MM.1S (cell line): ENCODE data around the gene FA2H.

Experiments
- DNase-seq: peaks from one replicate; pipeline ENCODE4 v3.0.0-alpha.2; 2015
- H2AFZ ChIP-seq: fragments of 300-600 bp; sonication (generic); 2 replicates; pipeline ENCODE4 v1.6.0; 2016; ENCODE audit warnings: antibody characterized with exemption, low read length
- H3F3A ChIP-seq: fragments of 300-600 bp; sonication (generic); 2 replicates; pipeline ENCODE4 v1.6.1; 2016; ENCODE audit warnings: mild to moderate bottlenecking, antibody characterized with exemption, low read length, moderate library complexity, mixed read lengths; ENCODE audit not compliant: insufficient read depth
- H3K27ac ChIP-seq: fragments of 300-600 bp; sonication (generic); 2 replicates; pipeline ENCODE4 v1.5.1; 2016; ENCODE audit warnings: mild to moderate bottlenecking, low read length
- H3K27me3 ChIP-seq: fragments of 300-600 bp; sonication (generic); replicated peaks from 2 replicates; pipeline ENCODE4 v1.6.0; 2016; ENCODE audit warnings: low read length; ENCODE audit not compliant: insufficient read depth
- H3K36me3 ChIP-seq: fragments of 300-600 bp; sonication (generic); replicated peaks from 2 replicates; pipeline ENCODE4 v1.6.1; 2016; ENCODE audit warnings: mild to moderate bottlenecking, low read length, mixed read lengths; ENCODE audit not compliant: insufficient read depth
- H3K4me1 ChIP-seq: fragments of 300-600 bp; sonication (generic); 2 replicates; pipeline ENCODE4 v1.6.1; 2016; ENCODE audit warnings: low read length, mixed read lengths
- H3K4me2 ChIP-seq: fragments of 300-600 bp; sonication (generic); 2 replicates; pipeline ENCODE4 v1.6.0; 2016; ENCODE audit warnings: low read depth, low read length
- H3K4me3 ChIP-seq: fragments of 300-600 bp; sonication (generic); 2 replicates; pipeline ENCODE4 v1.5.1; 2016; ENCODE audit warnings: low read length, mixed read lengths
- H3K79me2 ChIP-seq: fragments of 300-600 bp; sonication (generic); 2 replicates; pipeline ENCODE4 v1.6.1; 2016; ENCODE audit warnings: mixed run types, low read length, mixed read lengths
- H3K9ac ChIP-seq: fragments of 300-600 bp; sonication (generic); 2 replicates; pipeline ENCODE4 v1.6.1; 2016; ENCODE audit warnings: low read length, mixed read lengths
- H3K9me2 ChIP-seq: fragments of 300-600 bp; sonication (generic); replicated peaks from 2 replicates; pipeline ENCODE4 v1.6.1; 2016; ENCODE audit warnings: mild to moderate bottlenecking, low read length, mixed read lengths; ENCODE audit not compliant: insufficient read depth
- H3K9me3 ChIP-seq: fragments of 300-600 bp; sonication (generic); replicated peaks from 2 replicates; pipeline ENCODE4 v1.6.1; 2016; ENCODE audit warnings: mild to moderate bottlenecking, low read length, mixed read lengths; ENCODE audit not compliant: insufficient read depth
- H4K20me1 ChIP-seq: fragments of 300-600 bp; sonication (generic); 2 replicates; pipeline ENCODE4 v1.6.1; 2016; ENCODE audit warnings: mild to moderate bottlenecking, low read length, moderate library complexity, mixed read lengths; ENCODE audit not compliant: insufficient read depth
- EZH2 ChIP-seq: fragments of 300-600 bp; sonication (generic); optimal IDR thresholded peaks from 2 replicates; pipeline ENCODE3; 2017; ENCODE audit warnings: low read depth, mild to moderate bottlenecking, antibody characterized with exemption, low read length, mixed read lengths
- EZH2phosphoT487 ChIP-seq: fragments of 300-600 bp; sonication (generic); IDR thresholded peaks from 2 replicates; pipeline ENCODE4 v1.6.1; 2018; ENCODE audit warnings: antibody characterized with exemption, low read length
- TF ChIP-seq, protein P1 (sequence below): fragments of 300-600 bp; sonication (generic); IDR thresholded peaks from 2 replicates; pipeline ENCODE4 v1.5.1; 2016; ENCODE audit warnings: antibody characterized with exemption, low read length, mixed read lengths

FA2H gene

DNA sequence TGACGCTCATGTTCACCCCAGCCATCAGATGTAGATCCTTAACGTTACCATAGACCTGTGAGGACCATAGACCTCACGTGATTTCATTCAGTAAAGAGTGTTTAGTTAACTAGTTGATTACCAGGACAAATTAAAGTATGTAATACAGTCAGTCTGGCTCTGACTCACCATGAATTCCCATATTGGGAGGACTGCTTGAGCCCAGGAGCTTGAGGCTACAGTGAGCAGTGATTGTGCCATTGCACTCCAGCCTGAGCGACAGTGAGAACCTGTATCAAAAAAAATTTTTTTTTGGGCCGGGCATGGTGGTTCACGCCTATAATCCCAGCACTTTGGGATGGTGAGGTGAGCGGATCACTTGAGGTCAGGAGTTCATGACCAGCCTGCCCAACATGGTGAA lies 13.5 kb upstream of the FA2H start:
- Histone ChIP-seq H3K4me1 (no peaks in the 10 kb centered on the region), H3K4me3 (no peak overlapping the region), H3K79me2 (no peaks in the 10 kb centered on the region), H4K20me1 (no peaks in the 10 kb centered on the region), H3K9ac (no peak overlapping the region), H2AFZ (no peak overlapping the region), H3F3A (no peaks in the 10 kb centered on the region), H3K27me3 (no peaks in the 10 kb centered on the region), H3K9me2 (no peaks in the 10 kb centered on the region), H3K9me3 (no peaks in the 10 kb centered on the region), H3K36me3 (no peaks in the 10 kb centered on the region), H3K4me2 (no peak overlapping the region), H3K27ac (no peak overlapping the region)
- no peak for DNase-seq
- no peak for TF ChIP-seq EZH2
- TF ChIP-seq, protein P1, sequence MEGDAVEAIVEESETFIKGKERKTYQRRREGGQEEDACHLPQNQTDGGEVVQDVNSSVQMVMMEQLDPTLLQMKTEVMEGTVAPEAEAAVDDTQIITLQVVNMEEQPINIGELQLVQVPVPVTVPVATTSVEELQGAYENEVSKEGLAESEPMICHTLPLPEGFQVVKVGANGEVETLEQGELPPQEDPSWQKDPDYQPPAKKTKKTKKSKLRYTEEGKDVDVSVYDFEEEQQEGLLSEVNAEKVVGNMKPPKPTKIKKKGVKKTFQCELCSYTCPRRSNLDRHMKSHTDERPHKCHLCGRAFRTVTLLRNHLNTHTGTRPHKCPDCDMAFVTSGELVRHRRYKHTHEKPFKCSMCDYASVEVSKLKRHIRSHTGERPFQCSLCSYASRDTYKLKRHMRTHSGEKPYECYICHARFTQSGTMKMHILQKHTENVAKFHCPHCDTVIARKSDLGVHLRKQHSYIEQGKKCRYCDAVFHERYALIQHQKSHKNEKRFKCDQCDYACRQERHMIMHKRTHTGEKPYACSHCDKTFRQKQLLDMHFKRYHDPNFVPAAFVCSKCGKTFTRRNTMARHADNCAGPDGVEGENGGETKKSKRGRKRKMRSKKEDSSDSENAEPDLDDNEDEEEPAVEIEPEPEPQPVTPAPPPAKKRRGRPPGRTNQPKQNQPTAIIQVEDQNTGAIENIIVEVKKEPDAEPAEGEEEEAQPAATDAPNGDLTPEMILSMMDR, result no peak
- TF ChIP-seq EZH2phosphoT487, result no peak

DNA sequence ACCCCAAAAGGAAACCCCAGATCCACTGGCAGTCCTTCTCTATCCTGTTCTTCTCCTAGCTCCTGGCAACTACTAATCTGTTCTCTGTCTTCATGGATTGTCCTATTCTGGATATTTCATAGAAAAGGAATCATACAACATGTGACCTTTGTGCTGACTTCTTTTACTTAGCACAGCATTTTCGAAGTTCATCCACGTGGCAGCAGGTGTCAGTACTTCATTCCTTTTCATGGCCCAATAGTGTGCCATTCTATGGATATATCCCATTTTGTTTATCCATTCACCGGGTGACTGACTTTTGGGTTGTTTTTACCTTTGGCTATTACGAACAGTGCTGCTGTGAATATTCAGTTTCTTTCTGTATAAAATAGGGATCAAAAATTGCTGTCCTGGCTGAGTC lies 10.4 kb upstream of the FA2H start:
- no peaks in the 10 kb centered on the region for H3K36me3 ChIP-seq
- H3K9ac ChIP-seq, result no peak overlapping the region
- TF ChIP-seq EZH2phosphoT487 (no peak), EZH2 (no peak)
- TF ChIP-seq, protein P1, result no peak
- H2AFZ ChIP-seq, result no peak overlapping the region
- DNase-seq, result no peak
- no peak overlapping the region for H3K27ac ChIP-seq
- H3K9me2 ChIP-seq, result no peaks in the 10 kb centered on the region
- H3K9me3 ChIP-seq, result no peaks in the 10 kb centered on the region
- H3K4me2 ChIP-seq, result no peak overlapping the region
- H3F3A ChIP-seq, result no peaks in the 10 kb centered on the region
- no peaks in the 10 kb centered on the region for H3K4me1 ChIP-seq
- H3K4me3 ChIP-seq, result no peak overlapping the region
- no peaks in the 10 kb centered on the region for H3K79me2 ChIP-seq
- no peaks in the 10 kb centered on the region for H3K27me3 ChIP-seq
- H4K20me1 ChIP-seq, result no peaks in the 10 kb centered on the region

DNA sequence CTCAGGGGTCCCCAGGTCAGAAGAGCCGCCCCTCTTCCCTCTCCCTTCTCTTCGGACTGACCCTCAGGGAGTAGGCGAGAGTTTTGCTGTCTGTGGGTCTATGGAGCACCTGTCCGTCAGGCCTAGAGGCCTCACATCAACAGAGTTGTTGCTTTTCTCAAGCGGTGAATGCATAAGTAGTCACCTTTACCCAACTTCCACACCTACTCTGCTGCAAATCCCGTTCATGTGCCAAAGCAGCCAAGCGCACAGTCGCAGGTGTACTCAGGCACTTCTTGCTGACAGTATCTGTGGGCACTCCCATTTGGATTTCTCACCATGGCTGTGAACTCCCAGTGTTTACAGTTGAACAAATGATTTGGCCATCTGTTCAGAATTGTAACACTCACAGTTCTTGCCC lies 4.0 kb upstream of the FA2H start:
- Histone ChIP-seq H3K9ac (no peak overlapping the region), H3K27me3 (no peaks in the 10 kb centered on the region), H3K4me2 (no peak overlapping the region), H3K79me2 (no peaks in the 10 kb centered on the region), H3K9me2 (no peaks in the 10 kb centered on the region), H3K4me3 (no peak overlapping the region), H3K9me3 (no peaks in the 10 kb centered on the region), H2AFZ (no peak overlapping the region), H3K36me3 (no peaks in the 10 kb centered on the region), H3K27ac (no peak overlapping the region), H3F3A (no peaks in the 10 kb centered on the region), H3K4me1 (no peaks in the 10 kb centered on the region), H4K20me1 (no peaks in the 10 kb centered on the region)
- no peak for TF ChIP-seq EZH2phosphoT487
- TF ChIP-seq, protein P1, result no peak
- no peak for TF ChIP-seq EZH2
- DNase-seq, result no peak

DNA sequence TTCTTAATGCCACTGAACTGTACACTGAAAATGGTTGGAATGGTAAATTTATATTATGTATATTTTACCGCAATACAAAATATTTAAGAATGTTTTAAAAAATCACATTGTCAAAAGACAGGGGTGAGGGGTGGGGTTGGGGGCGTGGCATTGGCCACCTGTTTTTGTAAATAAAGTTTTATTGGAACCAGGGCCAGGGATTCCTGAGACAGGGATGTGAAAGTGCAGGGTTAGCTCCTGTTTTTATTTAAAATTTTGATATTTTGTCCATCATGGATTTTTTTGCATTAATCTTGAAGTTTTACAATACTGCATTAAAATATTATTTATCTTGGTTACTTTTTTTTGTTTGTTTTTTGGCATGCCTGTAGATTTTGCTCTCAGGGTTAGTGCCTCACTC lies 2.3 kb upstream of the FA2H start:
- no peak overlapping the region for H2AFZ ChIP-seq
- DNase-seq, result no peak
- no peaks in the 10 kb centered on the region for H3K9me2 ChIP-seq
- H3K27me3 ChIP-seq, result no peaks in the 10 kb centered on the region
- no peaks in the 10 kb centered on the region for H4K20me1 ChIP-seq
- no peaks in the 10 kb centered on the region for H3K4me1 ChIP-seq
- no peak for TF ChIP-seq EZH2phosphoT487
- TF ChIP-seq, protein P1, result no peak
- TF ChIP-seq EZH2, result no peak
- no peak overlapping the region for H3K9ac ChIP-seq
- H3K36me3 ChIP-seq, result no peaks in the 10 kb centered on the region
- no peak overlapping the region for H3K27ac ChIP-seq
- no peak overlapping the region for H3K4me2 ChIP-seq
- H3K79me2 ChIP-seq, result no peaks in the 10 kb centered on the region
- H3K4me3 ChIP-seq, result no peak overlapping the region
- H3K9me3 ChIP-seq, result no peaks in the 10 kb centered on the region
- H3F3A ChIP-seq, result no peaks in the 10 kb centered on the region
